Activated B cell treated with CpG ODN at 0.5 μM for 24 hours (primary cell): ENCODE measurements around the gene FAM184A. TPM values are rescaled to one million over a fixed set of nuclear protein-coding genes. Genes with fewer than 3 reads are reported as not detected.

Experiments
- ATAC-seq: fragments of 200-7000 bp; cut with Tn5 transposase; one replicate; pipeline ENCODE4 v1.10.0; 2021; ENCODE audit warnings: low read depth, mild to moderate bottlenecking, moderate library complexity
- CTCF ChIA-PET: fragments of 350-600 bp; sonication (Branson Sonifier 250); formaldehyde crosslinking; loops from one replicate; lab custom pipeline; 2021; ENCODE audit warnings: antibody characterized with exemption; lab: Charles Lee
- POLR2A ChIA-PET: fragments of 350-600 bp; sonication (Branson Sonifier 250); formaldehyde crosslinking; loops from one replicate; lab custom pipeline; 2021; ENCODE audit warnings: antibody characterized with exemption; lab: Charles Lee
- DNase-seq: peaks from one replicate; pipeline ENCODE4 v3.0.0; 2022
- H3K27ac Mint-ChIP-seq: one replicate; pipeline ENCODE4 v1.8.0; 2020; ENCODE audit warnings: mixed read lengths
- H3K27me3 Mint-ChIP-seq: one replicate; pipeline ENCODE4 v1.8.0; 2021; ENCODE audit warnings: mixed read lengths
- H3K36me3 Mint-ChIP-seq: one replicate; pipeline ENCODE4 v1.8.0; 2021; ENCODE audit warnings: low read depth, mixed read lengths
- H3K4me1 Mint-ChIP-seq: one replicate; pipeline ENCODE4 v1.8.0; 2021; ENCODE audit warnings: mixed read lengths
- H3K4me3 Mint-ChIP-seq: one replicate; pipeline ENCODE4 v1.8.0; 2020; ENCODE audit warnings: mild to moderate bottlenecking, mixed read lengths
- H3K9me3 Mint-ChIP-seq: one replicate; pipeline ENCODE4 v1.8.0; 2020; ENCODE audit warnings: mixed read lengths
- CTCF ChIP-seq: fragments of 200-600 bp; IDR thresholded peaks from one replicate; pipeline ENCODE4 v1.8.0; 2022; ENCODE audit warnings: antibody characterized with exemption, mild to moderate bottlenecking
- intact Hi-C: fragments of 100-400 bp; cut with micrococcal nuclease; formaldehyde crosslinking; loops from one replicate; pipeline ENCODE4 v1.15.1; 2024
- total RNA-seq: library from RNA; stranded (reverse); gene quantifications from 2 replicates; pipeline ENCODE4 v1.2.3, GENCODE V29; 2022

Gene FAM184A
- total RNA-seq, 1 donor from 2014 or later = 1.1 TPM

- no peak for TF ChIP-seq CTCF
- Mint-ChIP-seq H3K4me3 (no peak overlapping the region), H3K4me1 (no peaks in the 10 kb centered on the region), H3K27ac (no peak overlapping the region), H3K9me3 (peaks cover 3% of the 10 kb centered on the region), H3K36me3 (no peaks in the 10 kb centered on the region), H3K27me3 (no peaks in the 10 kb centered on the region)
- DNase-seq = no peak
- intact Hi-C loops = no loop called here
- CTCF ChIA-PET = interaction anchor here (1.4 kb wide), 1 partner anchor 142 kb away, joined by 4 read pairs; no protein-coding TSS in a partner anchor
- ATAC-seq = no peak
- POLR2A ChIA-PET = no interaction called here
Observed at GRCh38 chr6:118968416-118968815, 110.0 kb downstream of the FAM184A start.

GRCh38 chr6:118967239-118967638 lies 111.2 kb downstream of the FAM184A start:
- intact Hi-C loops = no loop called here
- CTCF ChIA-PET = no interaction called here
- H3K27ac Mint-ChIP-seq = no peak overlapping the region
- DNase-seq (no peak), ATAC-seq (no peak)
- TF ChIP-seq CTCF = no peak
- H3K27me3 Mint-ChIP-seq = no peaks in the 10 kb centered on the region
- peaks cover 3% of the 10 kb centered on the region for H3K9me3 Mint-ChIP-seq
- H3K4me3 Mint-ChIP-seq = no peak overlapping the region
- no peaks in the 10 kb centered on the region for H3K4me1 Mint-ChIP-seq
- no peaks in the 10 kb centered on the region for H3K36me3 Mint-ChIP-seq
- POLR2A ChIA-PET = no interaction called here

GRCh38 chr6:118965843-118966370 lies 112.6 kb downstream of the FAM184A start:
- peaks cover 3% of the 10 kb centered on the region for H3K9me3 Mint-ChIP-seq
- intact Hi-C loops = no loop called here
- DNase-seq = no peak
- TF ChIP-seq CTCF = no peak
- H3K4me1 Mint-ChIP-seq = no peaks in the 10 kb centered on the region
- ATAC-seq = no peak
- ChIA-PET POLR2A (no interaction called here), CTCF (interaction anchor here (1.0 kb wide), 1 partner anchor 145 kb away, joined by 3 read pairs; no protein-coding TSS in a partner anchor)
- H3K36me3 Mint-ChIP-seq = no peaks in the 10 kb centered on the region
- H3K27me3 Mint-ChIP-seq = no peaks in the 10 kb centered on the region
- no peak overlapping the region for H3K27ac Mint-ChIP-seq
- H3K4me3 Mint-ChIP-seq = no peak overlapping the region

GRCh38 chr6:118965371-118965770 lies 113.1 kb downstream of the FAM184A start:
- no peak overlapping the region for H3K4me3 Mint-ChIP-seq
- H3K9me3 Mint-ChIP-seq = peaks cover 3% of the 10 kb centered on the region
- no peak for TF ChIP-seq CTCF

GRCh38 chr6:118963003-118963402 lies 115.5 kb downstream of the FAM184A start:
- ChIA-PET POLR2A (no interaction called here), CTCF (interaction anchor here (0.6 to 3.6 kb wide), 2 partner anchors 15 to 148 kb away, joined by 3 to 36 read pairs; no protein-coding TSS in a partner anchor)
- no peaks in the 10 kb centered on the region for H3K4me1 Mint-ChIP-seq
- intact Hi-C loops = loop anchor here (1.0 kb wide), 1 partner anchor 147 kb away; no protein-coding TSS in a partner anchor
- DNase-seq = no peak
- no peak for TF ChIP-seq CTCF
- H3K27ac Mint-ChIP-seq = no peak overlapping the region
- H3K36me3 Mint-ChIP-seq = no peaks in the 10 kb centered on the region
- no peak for ATAC-seq
- no peaks in the 10 kb centered on the region for H3K27me3 Mint-ChIP-seq
- H3K4me3 Mint-ChIP-seq = no peak overlapping the region
- no peaks in the 10 kb centered on the region for H3K9me3 Mint-ChIP-seq

More at GRCh38 chr6:118965371-118965770, 113.1 kb downstream of the FAM184A start:
- no peak overlapping the region for H3K27ac Mint-ChIP-seq
- DNase-seq = no peak
- ChIA-PET POLR2A (no interaction called here), CTCF (interaction anchor here (1.0 kb wide), 1 partner anchor 145 kb away, joined by 3 read pairs; no protein-coding TSS in a partner anchor)
- no peak for ATAC-seq
- H3K27me3 Mint-ChIP-seq = no peaks in the 10 kb centered on the region
- intact Hi-C loops = no loop called here
- no peaks in the 10 kb centered on the region for H3K36me3 Mint-ChIP-seq
- no peaks in the 10 kb centered on the region for H3K4me1 Mint-ChIP-seq
